ENCODE results near the gene FIBCD1.

FIBCD1 gene

GRCh38 chr9:130872912-130873503 is 66.0 kb downstream of the FIBCD1 start:
- no peak for DNase-seq (ENCODE audit: low read depth)
- no peak overlapping the region for H3K4me3 ChIP-seq (ENCODE audit: low read depth, low read length)

- DNase-seq (ENCODE audit: low read depth): no peak
- no peak overlapping the region for H3K4me3 ChIP-seq (ENCODE audit: low read depth, low read length)
Measured at GRCh38 chr9:130872508-130872907, 66.5 kb downstream of the FIBCD1 start.

GRCh38 chr9:130872093-130872492 is 67.0 kb downstream of the FIBCD1 start:
- DNase-seq (ENCODE audit: low read depth): no peak
- H3K4me3 ChIP-seq (ENCODE audit: low read depth, low read length): no peak overlapping the region

GRCh38 chr9:130871395-130872062 is 67.5 kb downstream of the FIBCD1 start:
- no peak overlapping the region for H3K4me3 ChIP-seq (ENCODE audit: low read depth, low read length)

GRCh38 chr9:130870491-130871381 is 68.3 kb downstream of the FIBCD1 start:
- no peak for DNase-seq (ENCODE audit: low read depth)
- no peak overlapping the region for H3K4me3 ChIP-seq (ENCODE audit: low read depth, low read length)

More at GRCh38 chr9:130871395-130872062, 67.5 kb downstream of the FIBCD1 start:
- no peak for DNase-seq (ENCODE audit: low read depth)

- no peak overlapping the region for H3K4me3 ChIP-seq (ENCODE audit: low read depth, low read length)
- no peak for DNase-seq (ENCODE audit: low read depth)
Measured at GRCh38 chr9:130869250-130869649, 69.8 kb downstream of the FIBCD1 start.

GRCh38 chr9:130868230-130868629 is 70.8 kb downstream of the FIBCD1 start:
- no peak overlapping the region for H3K4me3 ChIP-seq (ENCODE audit: low read depth, low read length)
- no peak for DNase-seq (ENCODE audit: low read depth)

- H3K4me3 ChIP-seq (ENCODE audit: low read depth, low read length): no peak overlapping the region
- no peak for DNase-seq (ENCODE audit: low read depth)
Measured at GRCh38 chr9:130867556-130867955, 71.5 kb downstream of the FIBCD1 start.

- DNase-seq (ENCODE audit: low read depth): peak; percentile 53
- no peak overlapping the region for H3K4me3 ChIP-seq (ENCODE audit: low read depth, low read length)
Measured at GRCh38 chr9:130866474-130866965, 72.5 kb downstream of the FIBCD1 start.

GRCh38 chr9:130865921-130866320 is 73.1 kb downstream of the FIBCD1 start:
- no peak for DNase-seq (ENCODE audit: low read depth)
- no peak overlapping the region for H3K4me3 ChIP-seq (ENCODE audit: low read depth, low read length)

GRCh38 chr9:130864541-130864940 is 74.5 kb downstream of the FIBCD1 start:
- H3K4me3 ChIP-seq (ENCODE audit: low read depth, low read length): no peak overlapping the region
- no peak for DNase-seq (ENCODE audit: low read depth)

- H3K4me3 ChIP-seq (ENCODE audit: low read depth, low read length): no peak overlapping the region
- DNase-seq (ENCODE audit: low read depth): no peak
Measured at GRCh38 chr9:130862747-130863146, 76.3 kb downstream of the FIBCD1 start.

- DNase-seq (ENCODE audit: low read depth): no peak
- no peak overlapping the region for H3K4me3 ChIP-seq (ENCODE audit: low read depth, low read length)
Measured at GRCh38 chr9:130862217-130862616, 76.8 kb downstream of the FIBCD1 start.

GRCh38 chr9:130861372-130862180 is 77.5 kb downstream of the FIBCD1 start:
- H3K4me3 ChIP-seq (ENCODE audit: low read depth, low read length): no peak overlapping the region

GRCh38 chr9:130860458-130861316 is 78.4 kb downstream of the FIBCD1 start:
- no peak overlapping the region for H3K4me3 ChIP-seq (ENCODE audit: low read depth, low read length)
- peak; percentile 97 for DNase-seq (ENCODE audit: low read depth)

More at GRCh38 chr9:130861372-130862180, 77.5 kb downstream of the FIBCD1 start:
- no peak for DNase-seq (ENCODE audit: low read depth)

- DNase-seq (ENCODE audit: low read depth): no peak
- H3K4me3 ChIP-seq (ENCODE audit: low read depth, low read length): no peak overlapping the region
Measured at GRCh38 chr9:130858739-130859705, 80.0 kb downstream of the FIBCD1 start.

All from skeletal muscle cell (primary cell).